C4-2B (cell line): ENCODE data around the gene REPS1.

Experiments used
- H3K27ac ChIP-seq: fragments of 450-650 bp; 2 replicates; pipeline ENCODE4 v1.5.1; 2017
- CTCF ChIP-seq: fragments of 450-650 bp; conservative IDR thresholded peaks from 2 replicates; pipeline ENCODE4 v1.5.1; 2017; ENCODE audit warnings: mild to moderate bottlenecking
- ZFX ChIP-seq: fragments of 450-650 bp; IDR thresholded peaks from 2 replicates; pipeline ENCODE4 v1.6.1; 2017

REPS1 gene

GRCh38 chr6:138987643-138988468 lies at the start of gene REPS1:
REPS1 (minus strand) TSS chr6:138988253; CDS start chr6:138987682, 571 bp downstream.
- H3K27ac ChIP-seq = peak within 1 kb of the TSS; percentile 97
- TF ChIP-seq CTCF (peak; percentile 94), ZFX (peak; percentile 92)

- H3K27ac ChIP-seq = no peak overlapping the region
- no peak for TF ChIP-seq CTCF
- no peak for TF ChIP-seq ZFX
These were observed 49.4 kb upstream of the REPS1 start for GRCh38 chr6:139037490-139037889.

GRCh38 chr6:139030228-139030963 lies 42.3 kb upstream of the REPS1 start:
- TF ChIP-seq CTCF (no peak), ZFX (no peak)
- H3K27ac ChIP-seq = no peak overlapping the region

- TF ChIP-seq ZFX = no peak
- TF ChIP-seq CTCF = no peak
- H3K27ac ChIP-seq = peak overlapping the region; percentile 74
These were observed 41.6 kb upstream of the REPS1 start for GRCh38 chr6:139029470-139030227.

GRCh38 chr6:139028658-139029469 lies 40.8 kb upstream of the REPS1 start, which contains the start of gene ABRACL:
ABRACL (plus strand) TSS chr6:139028745; CDS start chr6:139034161, 5,416 bp downstream.
- TF ChIP-seq ZFX (no peak), CTCF (no peak)
- peak within 1 kb of the TSS; percentile 74 for H3K27ac ChIP-seq

GRCh38 chr6:139028215-139028657 lies 40.2 kb upstream of the REPS1 start:
- H3K27ac ChIP-seq = peak overlapping the region; percentile 74
- TF ChIP-seq CTCF = no peak
- TF ChIP-seq ZFX = no peak
